Osteocyte (in vitro differentiated cells): ENCODE results near the gene DSE. TPM values are rescaled to one million over a fixed set of nuclear protein-coding genes. Genes with fewer than 3 reads are reported as not detected.

ENCODE experiments used
- DNase-seq: peaks from one replicate; pipeline ENCODE4 v3.0.0; 2021; ENCODE audit warnings: mixed read lengths; ENCODE audit not compliant: unreplicated experiment; ENCODE audit errors: extremely low spot score
- H3K27ac Mint-ChIP-seq: one replicate; pipeline ENCODE4 v1.8.0; 2021; ENCODE audit warnings: mild to moderate bottlenecking, mixed read lengths; ENCODE audit not compliant: unreplicated experiment
- H3K27me3 Mint-ChIP-seq: one replicate; pipeline ENCODE4 v1.8.0; 2021; ENCODE audit warnings: mixed read lengths; ENCODE audit not compliant: unreplicated experiment
- H3K36me3 Mint-ChIP-seq: one replicate; pipeline ENCODE4 v1.8.0; 2021; ENCODE audit warnings: mixed read lengths; ENCODE audit not compliant: unreplicated experiment
- H3K4me1 Mint-ChIP-seq: one replicate; pipeline ENCODE4 v1.8.0; 2021; ENCODE audit warnings: mixed read lengths; ENCODE audit not compliant: unreplicated experiment
- H3K4me3 Mint-ChIP-seq: one replicate; pipeline ENCODE4 v1.8.0; 2021; ENCODE audit warnings: mild to moderate bottlenecking, moderate library complexity, mixed read lengths; ENCODE audit not compliant: unreplicated experiment
- H3K9me3 Mint-ChIP-seq: one replicate; pipeline ENCODE4 v1.8.0; 2021; ENCODE audit warnings: mixed read lengths; ENCODE audit not compliant: unreplicated experiment
- CTCF ChIP-seq: fragments of 200-600 bp; sonication (generic); IDR thresholded peaks from 2 replicates; pipeline ENCODE4 v1.5.0; 2021; ENCODE audit warnings: antibody characterized with exemption, mild to moderate bottlenecking, moderate library complexity
- total RNA-seq: library from RNA; stranded (reverse); gene quantifications from 2 replicates; pipeline ENCODE4 v1.2.1, GENCODE V29; 2021

The DSE gene
- total RNA-seq, 1 donor from 2014 or later: 67.1 TPM

- H3K27ac Mint-ChIP-seq: peak overlapping the region; percentile 92
- H3K36me3 Mint-ChIP-seq: peaks cover 3% of the 10 kb centered on the region
- H3K4me3 Mint-ChIP-seq: no peak overlapping the region
- no peak for DNase-seq
- peaks cover 85% of the 10 kb centered on the region for H3K4me1 Mint-ChIP-seq
- no peak for TF ChIP-seq CTCF
- H3K27me3 Mint-ChIP-seq: no peaks in the 10 kb centered on the region
- H3K9me3 Mint-ChIP-seq: no peaks in the 10 kb centered on the region
Observed at GRCh38 chr6:116397914-116398313, 27.2 kb downstream of the DSE start.

GRCh38 chr6:116398316-116399010 is 27.7 kb downstream of the DSE start:
- no peak for DNase-seq
- Mint-ChIP-seq H3K4me1 (peaks cover 81% of the 10 kb centered on the region), H3K27ac (peak overlapping the region; percentile 92), H3K4me3 (peak overlapping the region; percentile 56), H3K27me3 (no peaks in the 10 kb centered on the region), H3K36me3 (peaks cover 3% of the 10 kb centered on the region), H3K9me3 (no peaks in the 10 kb centered on the region)
- TF ChIP-seq CTCF: no peak

GRCh38 chr6:116399287-116399686 is 28.5 kb downstream of the DSE start:
- Mint-ChIP-seq H3K27ac (peak overlapping the region; percentile 92), H3K27me3 (no peaks in the 10 kb centered on the region), H3K4me3 (peak overlapping the region; percentile 52), H3K36me3 (peaks cover 3% of the 10 kb centered on the region), H3K4me1 (peaks cover 81% of the 10 kb centered on the region), H3K9me3 (no peaks in the 10 kb centered on the region)
- no peak for DNase-seq
- TF ChIP-seq CTCF: no peak

GRCh38 chr6:116400328-116400727 is 29.6 kb downstream of the DSE start:
- no peak for TF ChIP-seq CTCF
- Mint-ChIP-seq H3K9me3 (no peaks in the 10 kb centered on the region), H3K4me1 (peaks cover 85% of the 10 kb centered on the region), H3K36me3 (no peaks in the 10 kb centered on the region), H3K27me3 (no peaks in the 10 kb centered on the region), H3K27ac (peak overlapping the region; percentile 50), H3K4me3 (no peak overlapping the region)
- no peak for DNase-seq

GRCh38 chr6:116402108-116402937 is 31.6 kb downstream of the DSE start:
- H3K4me3 Mint-ChIP-seq: no peak overlapping the region
- no peaks in the 10 kb centered on the region for H3K27me3 Mint-ChIP-seq
- no peak for TF ChIP-seq CTCF
- no peaks in the 10 kb centered on the region for H3K36me3 Mint-ChIP-seq
- no peaks in the 10 kb centered on the region for H3K9me3 Mint-ChIP-seq
- no peak overlapping the region for H3K27ac Mint-ChIP-seq
- H3K4me1 Mint-ChIP-seq: peaks cover 86% of the 10 kb centered on the region
- no peak for DNase-seq
